ENCODE data around the gene MOB2.

The MOB2 gene

GRCh38 chr11:1503708-1504104, 17.1 kb upstream of the MOB2 start:
- DNase-seq (ENCODE audit: low read depth in 2 of 2), result no peak

- no peak for DNase-seq (ENCODE audit: low read depth in 2 of 2)
Observed at GRCh38 chr11:1502954-1503707, 16.6 kb upstream of the MOB2 start.

- DNase-seq (ENCODE audit: low read depth in 2 of 2), result no peak
Observed at GRCh38 chr11:1502168-1502953, 15.8 kb upstream of the MOB2 start.

GRCh38 chr11:1501421-1502167, 15.0 kb upstream of the MOB2 start:
- DNase-seq (ENCODE audit: low read depth in 2 of 2), result no peak

GRCh38 chr11:1500466-1501420, 14.2 kb upstream of the MOB2 start:
- DNase-seq (ENCODE audit: low read depth in 2 of 2), result no peak

GRCh38 chr11:1499899-1500298, 13.3 kb upstream of the MOB2 start:
- no peak for DNase-seq (ENCODE audit: low read depth in 2 of 2)

- DNase-seq (ENCODE audit: low read depth in 2 of 2), result no peak
Observed at GRCh38 chr11:1499261-1499890, 12.8 kb upstream of the MOB2 start.

- no peak for DNase-seq (ENCODE audit: low read depth in 2 of 2)
Observed at GRCh38 chr11:1498262-1498661, 11.7 kb upstream of the MOB2 start.

- no peak for DNase-seq (ENCODE audit: low read depth in 2 of 2)
Observed at GRCh38 chr11:1497600-1497999, 11.0 kb upstream of the MOB2 start.

- DNase-seq (ENCODE audit: low read depth in 2 of 2), result no peak
Observed at GRCh38 chr11:1496761-1497095, 10.1 kb upstream of the MOB2 start.

GRCh38 chr11:1496091-1496760, 9.6 kb upstream of the MOB2 start:
- DNase-seq (ENCODE audit: low read depth in 2 of 2), result no peak

- DNase-seq (ENCODE audit: low read depth in 2 of 2), result no peak
Observed at GRCh38 chr11:1494650-1495049, 8.1 kb upstream of the MOB2 start.

GRCh38 chr11:1493650-1494244, 7.2 kb upstream of the MOB2 start:
- no peak for DNase-seq (ENCODE audit: low read depth in 2 of 2)

- no peak for DNase-seq (ENCODE audit: low read depth in 2 of 2)
Observed at GRCh38 chr11:1491379-1491778, 4.8 kb upstream of the MOB2 start.

GRCh38 chr11:1490651-1491050, 4.1 kb upstream of the MOB2 start:
- no peak for DNase-seq (ENCODE audit: low read depth in 2 of 2)

- DNase-seq (ENCODE audit: low read depth in 2 of 2), result no peak
Observed at GRCh38 chr11:1488575-1489180, 2.1 kb upstream of the MOB2 start.

GRCh38 chr11:1487851-1488574, 1.4 kb upstream of the MOB2 start:
- DNase-seq (ENCODE audit: low read depth in 2 of 2), result no peak

GRCh38 chr11:1487091-1487850, 692 bp upstream of the MOB2 start:
- no peak for DNase-seq (ENCODE audit: low read depth in 2 of 2)

Measured in stimulated activated CD4-positive, alpha-beta T cell treated with anti-CD3 and anti-CD28 coated beads, Interleukin-1b, Interleukin-23, amount 100 ng/mL, for 1 hour (primary cell).